Skeletal muscle tissue (tissue), 5 donors: ENCODE data around the gene SLC22A5. TPM values are rescaled to one million over a fixed set of nuclear protein-coding genes. Genes with fewer than 3 reads are reported as not detected.
"Not testable (repeated sequence)": the region's sequence is repeated elsewhere in the genome, so short reads cannot be mapped to it uniquely, and the experiment has no call there.

ENCODE experiments used
- H3K27ac ChIP-seq: one replicate; pipeline ENCODE4 v1.7.0; 2013; ENCODE audit warnings: mild to moderate bottlenecking, low read depth, low read length, inconsistent platforms
- H3K27me3 ChIP-seq, 3 donors: one replicate each; pipeline ENCODE4 v1.7.0; 2013; ENCODE audit warnings: low read length in 3 of 3; ENCODE audit not compliant: control insufficient read depth in 3 of 3, insufficient read depth in 3 of 3
- H3K36me3 ChIP-seq, 3 donors: one replicate each; pipeline ENCODE4 v1.7.0; 2013; ENCODE audit warnings: low read length in 3 of 3; ENCODE audit not compliant: control insufficient read depth in 3 of 3, insufficient read depth in 3 of 3
- H3K4me1 ChIP-seq, 3 donors: one replicate each; pipeline ENCODE4 v1.7.0; 2013; ENCODE audit warnings: low read length in 3 of 3, mild to moderate bottlenecking in 3 of 3; ENCODE audit not compliant: control insufficient read depth in 3 of 3, insufficient read depth in 3 of 3
- H3K4me3 ChIP-seq, 3 donors: one replicate each; pipeline ENCODE4 v1.7.0; 2013; ENCODE audit warnings: low read length in 3 of 3
- H3K9ac ChIP-seq, 3 donors: one replicate each; pipeline ENCODE4 v1.7.0; 2013; ENCODE audit warnings: low read length in 3 of 3, mild to moderate bottlenecking in 3 of 3, moderate library complexity in 2 of 3, low read depth in 1 of 3
- H3K9me3 ChIP-seq, 3 donors: one replicate each; pipeline ENCODE4 v1.7.0; 2013; ENCODE audit warnings: low read length in 3 of 3; ENCODE audit not compliant: control insufficient read depth in 3 of 3
- small RNA-seq: library from RNA; depleted of rRNA; stranded (forward); fragments of <200 nt; gene quantifications from one replicate; pipeline ENCODE3, GENCODE V24; 2014
- total RNA-seq: library from RNA; depleted of rRNA; stranded (reverse); fragments of >200 nt; gene quantifications from one replicate; pipeline ENCODE4 v1.2.3, GENCODE V29; 2014
- donor health status: Osteomylitis.

Gene SLC22A5
- total RNA-seq, 1 donor from 2014 or later = 2.1 TPM

GRCh38 chr5:132438267-132438645 is 68.7 kb downstream of the SLC22A5 start:
- H3K9ac ChIP-seq, H3K27me3 ChIP-seq: not testable (repeated sequence)
- H3K4me1 ChIP-seq = peaks cover 40 to 56% (median 55%) of the 10 kb centered on the region in 3 donors

GRCh38 chr5:132438917-132439316 is 69.4 kb downstream of the SLC22A5 start:
- H3K27me3 ChIP-seq = no peaks in the 10 kb centered on the region
- H3K4me3 ChIP-seq = no peak overlapping the region
- H3K4me1 ChIP-seq = peaks cover 38 to 59% (median 58%) of the 10 kb centered on the region in 3 donors
- peak overlapping the region; percentile 54 for H3K27ac ChIP-seq
- peak overlapping the region in 1 of 3 donors; percentile 34 for H3K9ac ChIP-seq
- no peaks in the 10 kb centered on the region for H3K36me3 ChIP-seq
- no peaks in the 10 kb centered on the region for H3K9me3 ChIP-seq

More at GRCh38 chr5:132438267-132438645, 68.7 kb downstream of the SLC22A5 start:
- H3K36me3 ChIP-seq, H3K9me3 ChIP-seq, H3K4me3 ChIP-seq: not testable (repeated sequence)
- peak overlapping the region; percentile 54 for H3K27ac ChIP-seq

- no peaks in the 10 kb centered on the region for H3K9me3 ChIP-seq
- peak overlapping the region in 2 of 3 donors; percentile 40 to 45 for H3K4me3 ChIP-seq
- H3K27me3 ChIP-seq = no peaks in the 10 kb centered on the region
- peak overlapping the region; percentile 54 for H3K27ac ChIP-seq
- H3K9ac ChIP-seq = peak overlapping the region; percentile 41 to 75 (median 68)
- peaks cover 0 to 2% (median 0%) of the 10 kb centered on the region in 3 donors for H3K36me3 ChIP-seq
- H3K4me1 ChIP-seq = peaks cover 33 to 58% (median 55%) of the 10 kb centered on the region in 3 donors
Measured at GRCh38 chr5:132439521-132440089, 70.1 kb downstream of the SLC22A5 start.

- Histone ChIP-seq H3K4me1 (peaks cover 37 to 45% (median 42%) of the 10 kb centered on the region in 3 donors), H3K9ac (no peak overlapping the region), H3K27me3 (no peaks in the 10 kb centered on the region), H3K27ac (no peak overlapping the region), H3K9me3 (no peaks in the 10 kb centered on the region), H3K4me3 (no peak overlapping the region), H3K36me3 (peaks cover 0 to 2% (median 0%) of the 10 kb centered on the region in 3 donors)
Measured at GRCh38 chr5:132444061-132444460, 74.6 kb downstream of the SLC22A5 start.

Small RNA genes within 50 kb of the gene (small RNA-seq; reads per million reads assigned to genes)
- gene MIR3936 = not detected

Other genes with a start within 250 kb of the SLC22A5 start
- 50.6 TPM for gene P4HA2, start 141.9 kb upstream of the SLC22A5 start, total RNA-seq
- 19.8 TPM for gene PDLIM4, start 112.0 kb upstream of the SLC22A5 start, total RNA-seq
- gene SLC22A4, start 75.3 kb upstream of the SLC22A5 start, total RNA-seq = 3.1 TPM
- 5.2 TPM for gene IRF1, start 121.1 kb downstream of the SLC22A5 start, total RNA-seq
- gene IL5, start 173.8 kb downstream of the SLC22A5 start, total RNA-seq = not detected
- 5.7 TPM for gene RAD50, start 187.3 kb downstream of the SLC22A5 start, total RNA-seq